K562 (cell line): ENCODE measurements around the gene RAB7A. TPM values are rescaled to one million over a fixed set of nuclear protein-coding genes. Genes with fewer than 3 reads are reported as not detected.

Experiments
- BCL6 ChIP-seq: fragments of 250-450 bp; sonication (Bioruptor Pico); IDR thresholded peaks from 2 replicates; pipeline ENCODE4 v1.4.0; 2020
- CHCHD3 ChIP-seq: fragments of 250-450 bp; sonication (Bioruptor Pico); IDR thresholded peaks from 2 replicates; pipeline ENCODE4 v2.1.2; 2022; ENCODE audit warnings: mild to moderate bottlenecking
- DDX20 ChIP-seq: fragments of 450-650 bp; IDR thresholded peaks from 2 replicates; pipeline ENCODE4 v1.6.1; 2016; ENCODE audit warnings: missing genetic modification characterization, low read depth, mild to moderate bottlenecking, missing compliant biosample characterization, moderate library complexity
- HDAC3 ChIP-seq: fragments of 450-650 bp; IDR thresholded peaks from 2 replicates; pipeline ENCODE4 v1.6.1; 2018; ENCODE audit warnings: borderline replicate concordance, mild to moderate bottlenecking, moderate library complexity; ENCODE audit not compliant: partially characterized antibody
- MBD2 ChIP-seq: sonication (generic); IDR thresholded peaks from 2 replicates; pipeline ENCODE4 v1.6.1; 2016; ENCODE audit warnings: low read depth, borderline replicate concordance
- PHB2 ChIP-seq: fragments of 450-650 bp; IDR thresholded peaks from 2 replicates; pipeline ENCODE4 v1.6.1; 2017; ENCODE audit warnings: low read depth
- SRSF9 ChIP-seq: fragments of 200-400 bp; formaldehyde crosslinking; IDR thresholded peaks from 2 replicates; pipeline ENCODE4 v1.6.1; 2017; ENCODE audit warnings: low read depth, low read length, borderline replicate concordance
- YBX1 ChIP-seq: fragments of 450-650 bp; IDR thresholded peaks from 2 replicates; pipeline ENCODE4 v1.7.1; 2016; ENCODE audit warnings: mild to moderate bottlenecking
- ZFP30 ChIP-seq: fragments of 250-450 bp; sonication (Bioruptor Pico); IDR thresholded peaks from 2 replicates; pipeline ENCODE4 v1.8.0; 2022; ENCODE audit warnings: moderate library complexity, mild to moderate bottlenecking, inconsistent platforms, borderline replicate concordance
- ZNF311 ChIP-seq: fragments of 250-450 bp; sonication (Bioruptor Pico); IDR thresholded peaks from 2 replicates; pipeline ENCODE4 v1.4.0; 2020; ENCODE audit warnings: mild to moderate bottlenecking, moderate library complexity
- ZNF41 ChIP-seq: fragments of 250-450 bp; sonication (Bioruptor Pico); conservative IDR thresholded peaks from 2 replicates; pipeline ENCODE4 v1.4.0; 2020; ENCODE audit warnings: mild to moderate bottlenecking
- ZNF778 ChIP-seq: fragments of 450-650 bp; formaldehyde crosslinking; IDR thresholded peaks from 2 replicates; pipeline ENCODE4 v1.4.0; 2020; ENCODE audit warnings: mild to moderate bottlenecking, moderate library complexity
- polyA plus RNA-seq, 8 experiments: library from polyadenylated mRNA; depleted of rRNA in 4 of 8; stranded (reverse) in 5 of 8; unstranded in 3 of 8; fragments of >200 nt; fragmentation: Nextera tagmentation in 2 of 8; fragmentation: Illumina TruSeq in 1 of 8; extraction: Ambion mirVana in 2 of 8; extraction: Trizol in 1 of 8; gene quantifications; 2 replicates each; pipeline versions ENCODE4 v1.2.1 to v1.2.3, GENCODE V29; 2011 to 2014; ENCODE audit warnings: inconsistent platforms in 1 of 8, missing spikeins in 1 of 8
- total RNA-seq, 7 experiments: library from RNA; depleted of rRNA in 6 of 7; stranded (reverse); fragments of >200 nt in 6 of 7; fragmentation: Illumina TruSeq in 2 of 7; extraction: Trizol in 2 of 7; gene quantifications; 2 replicates each; pipeline versions ENCODE4 v1.2.1 to v1.2.3, GENCODE V29; 2011 to 2021; ENCODE audit warnings: low replicate concordance in 1 of 7
- TF ChIP-seq, protein P1 (sequence below): sonication (generic); formaldehyde crosslinking; IDR thresholded peaks from 2 replicates; pipeline ENCODE4 v1.8.0; 2023; ENCODE audit warnings: missing genetic modification reagents, mild to moderate bottlenecking, borderline replicate concordance
- TF ChIP-seq, protein P2 (sequence below): sonication (generic); formaldehyde crosslinking; IDR thresholded peaks from 2 replicates; pipeline ENCODE4 v1.8.1; 2023; ENCODE audit warnings: mild to moderate bottlenecking, missing genetic modification reagents, moderate library complexity
- TF ChIP-seq, protein P3 (sequence below): fragments of 450-650 bp; IDR thresholded peaks from 2 replicates; pipeline ENCODE4 v1.6.1; 2018; ENCODE audit not compliant: partially characterized antibody
- TF ChIP-seq, protein P4 (sequence below): IDR thresholded peaks from 2 replicates; pipeline ENCODE4 v1.6.1; 2014; ENCODE audit warnings: antibody characterized with exemption

Gene RAB7A
- total and polyA plus RNA-seq, 9 of the 15 experiments (the other 6 are each of a cell fraction or from before 2014, with no cell fraction given): 30.9 to 204 (median 72.8) TPM

DNA sequence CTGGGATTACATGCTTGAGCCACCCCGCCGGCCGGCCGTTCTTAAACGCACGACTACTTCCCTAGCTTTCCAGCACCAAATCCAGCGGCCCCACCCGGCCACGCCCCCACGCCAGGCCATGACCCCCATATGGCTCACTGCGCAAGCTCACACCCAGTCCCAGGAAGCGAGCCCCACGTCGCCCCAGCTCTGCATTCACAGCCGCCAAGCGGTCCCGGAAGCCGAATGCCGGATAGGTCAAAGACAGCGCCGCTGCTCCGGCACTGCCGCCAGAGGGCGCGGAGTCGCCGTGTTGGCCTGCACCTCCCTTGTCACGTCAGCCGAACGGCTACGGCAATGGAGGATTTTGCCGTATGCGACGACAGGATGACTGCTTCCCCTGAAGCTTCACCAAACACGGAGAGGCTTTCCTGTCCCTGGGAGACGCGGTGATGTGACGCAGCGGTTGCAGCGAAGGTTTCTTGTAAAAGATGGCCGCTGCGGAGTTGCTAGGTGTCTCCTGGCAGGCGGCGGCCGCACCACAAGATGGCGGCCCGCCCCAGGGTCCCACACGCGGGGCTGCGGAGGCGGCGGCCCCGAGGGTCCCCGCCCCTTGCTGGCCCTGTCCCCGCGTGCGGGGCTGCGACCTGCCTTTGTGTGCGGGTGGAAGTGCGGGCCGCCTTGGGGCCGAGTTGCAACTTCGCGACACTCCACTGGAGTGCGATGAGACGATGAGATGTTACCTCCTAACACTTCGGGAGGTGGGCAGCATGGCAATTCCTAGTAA is 45.2 kb upstream of the RAB7A start (continued):
- TF ChIP-seq, protein P1, sequence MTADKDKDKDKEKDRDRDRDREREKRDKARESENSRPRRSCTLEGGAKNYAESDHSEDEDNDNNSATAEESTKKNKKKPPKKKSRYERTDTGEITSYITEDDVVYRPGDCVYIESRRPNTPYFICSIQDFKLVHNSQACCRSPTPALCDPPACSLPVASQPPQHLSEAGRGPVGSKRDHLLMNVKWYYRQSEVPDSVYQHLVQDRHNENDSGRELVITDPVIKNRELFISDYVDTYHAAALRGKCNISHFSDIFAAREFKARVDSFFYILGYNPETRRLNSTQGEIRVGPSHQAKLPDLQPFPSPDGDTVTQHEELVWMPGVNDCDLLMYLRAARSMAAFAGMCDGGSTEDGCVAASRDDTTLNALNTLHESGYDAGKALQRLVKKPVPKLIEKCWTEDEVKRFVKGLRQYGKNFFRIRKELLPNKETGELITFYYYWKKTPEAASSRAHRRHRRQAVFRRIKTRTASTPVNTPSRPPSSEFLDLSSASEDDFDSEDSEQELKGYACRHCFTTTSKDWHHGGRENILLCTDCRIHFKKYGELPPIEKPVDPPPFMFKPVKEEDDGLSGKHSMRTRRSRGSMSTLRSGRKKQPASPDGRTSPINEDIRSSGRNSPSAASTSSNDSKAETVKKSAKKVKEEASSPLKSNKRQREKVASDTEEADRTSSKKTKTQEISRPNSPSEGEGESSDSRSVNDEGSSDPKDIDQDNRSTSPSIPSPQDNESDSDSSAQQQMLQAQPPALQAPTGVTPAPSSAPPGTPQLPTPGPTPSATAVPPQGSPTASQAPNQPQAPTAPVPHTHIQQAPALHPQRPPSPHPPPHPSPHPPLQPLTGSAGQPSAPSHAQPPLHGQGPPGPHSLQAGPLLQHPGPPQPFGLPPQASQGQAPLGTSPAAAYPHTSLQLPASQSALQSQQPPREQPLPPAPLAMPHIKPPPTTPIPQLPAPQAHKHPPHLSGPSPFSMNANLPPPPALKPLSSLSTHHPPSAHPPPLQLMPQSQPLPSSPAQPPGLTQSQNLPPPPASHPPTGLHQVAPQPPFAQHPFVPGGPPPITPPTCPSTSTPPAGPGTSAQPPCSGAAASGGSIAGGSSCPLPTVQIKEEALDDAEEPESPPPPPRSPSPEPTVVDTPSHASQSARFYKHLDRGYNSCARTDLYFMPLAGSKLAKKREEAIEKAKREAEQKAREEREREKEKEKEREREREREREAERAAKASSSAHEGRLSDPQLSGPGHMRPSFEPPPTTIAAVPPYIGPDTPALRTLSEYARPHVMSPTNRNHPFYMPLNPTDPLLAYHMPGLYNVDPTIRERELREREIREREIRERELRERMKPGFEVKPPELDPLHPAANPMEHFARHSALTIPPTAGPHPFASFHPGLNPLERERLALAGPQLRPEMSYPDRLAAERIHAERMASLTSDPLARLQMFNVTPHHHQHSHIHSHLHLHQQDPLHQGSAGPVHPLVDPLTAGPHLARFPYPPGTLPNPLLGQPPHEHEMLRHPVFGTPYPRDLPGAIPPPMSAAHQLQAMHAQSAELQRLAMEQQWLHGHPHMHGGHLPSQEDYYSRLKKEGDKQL (CRISPR knock-in tag): no peak
- TF ChIP-seq DDX20 (no peak), MBD2 (0 out of 2 replicates have a peak, but pooled peaks have one; percentile 40), ZNF311 (CRISPR knock-in tag) (no peak), HDAC3 (no peak), SRSF9 (no peak), CHCHD3 (CRISPR knock-in tag) (no peak), PHB2 (no peak), ZNF778 (CRISPR knock-in tag) (no peak), YBX1 (no peak), ZFP30 (CRISPR knock-in tag) (no peak), BCL6 (CRISPR knock-in tag) (no peak), ZNF41 (no peak)
- TF ChIP-seq, protein P2, sequence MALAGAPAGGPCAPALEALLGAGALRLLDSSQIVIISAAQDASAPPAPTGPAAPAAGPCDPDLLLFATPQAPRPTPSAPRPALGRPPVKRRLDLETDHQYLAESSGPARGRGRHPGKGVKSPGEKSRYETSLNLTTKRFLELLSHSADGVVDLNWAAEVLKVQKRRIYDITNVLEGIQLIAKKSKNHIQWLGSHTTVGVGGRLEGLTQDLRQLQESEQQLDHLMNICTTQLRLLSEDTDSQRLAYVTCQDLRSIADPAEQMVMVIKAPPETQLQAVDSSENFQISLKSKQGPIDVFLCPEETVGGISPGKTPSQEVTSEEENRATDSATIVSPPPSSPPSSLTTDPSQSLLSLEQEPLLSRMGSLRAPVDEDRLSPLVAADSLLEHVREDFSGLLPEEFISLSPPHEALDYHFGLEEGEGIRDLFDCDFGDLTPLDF (CRISPR knock-in tag): no peak
- TF ChIP-seq, protein P3, sequence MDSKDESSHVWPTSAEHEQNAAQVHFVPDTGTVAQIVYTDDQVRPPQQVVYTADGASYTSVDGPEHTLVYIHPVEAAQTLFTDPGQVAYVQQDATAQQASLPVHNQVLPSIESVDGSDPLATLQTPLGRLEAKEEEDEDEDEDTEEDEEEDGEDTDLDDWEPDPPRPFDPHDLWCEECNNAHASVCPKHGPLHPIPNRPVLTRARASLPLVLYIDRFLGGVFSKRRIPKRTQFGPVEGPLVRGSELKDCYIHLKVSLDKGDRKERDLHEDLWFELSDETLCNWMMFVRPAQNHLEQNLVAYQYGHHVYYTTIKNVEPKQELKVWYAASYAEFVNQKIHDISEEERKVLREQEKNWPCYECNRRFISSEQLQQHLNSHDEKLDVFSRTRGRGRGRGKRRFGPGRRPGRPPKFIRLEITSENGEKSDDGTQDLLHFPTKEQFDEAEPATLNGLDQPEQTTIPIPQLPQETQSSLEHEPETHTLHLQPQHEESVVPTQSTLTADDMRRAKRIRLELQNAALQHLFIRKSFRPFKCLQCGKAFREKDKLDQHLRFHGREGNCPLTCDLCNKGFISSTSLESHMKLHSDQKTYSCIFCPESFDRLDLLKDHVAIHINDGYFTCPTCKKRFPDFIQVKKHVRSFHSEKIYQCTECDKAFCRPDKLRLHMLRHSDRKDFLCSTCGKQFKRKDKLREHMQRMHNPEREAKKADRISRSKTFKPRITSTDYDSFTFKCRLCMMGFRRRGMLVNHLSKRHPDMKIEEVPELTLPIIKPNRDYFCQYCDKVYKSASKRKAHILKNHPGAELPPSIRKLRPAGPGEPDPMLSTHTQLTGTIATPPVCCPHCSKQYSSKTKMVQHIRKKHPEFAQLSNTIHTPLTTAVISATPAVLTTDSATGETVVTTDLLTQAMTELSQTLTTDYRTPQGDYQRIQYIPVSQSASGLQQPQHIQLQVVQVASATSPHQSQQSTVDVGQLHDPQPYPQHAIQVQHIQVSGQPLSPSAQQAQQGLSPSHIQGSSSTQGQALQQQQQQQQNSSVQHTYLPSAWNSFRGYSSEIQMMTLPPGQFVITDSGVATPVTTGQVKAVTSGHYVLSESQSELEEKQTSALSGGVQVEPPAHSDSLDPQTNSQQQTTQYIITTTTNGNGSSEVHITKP: peak; percentile 70
- TF ChIP-seq, protein P4, sequence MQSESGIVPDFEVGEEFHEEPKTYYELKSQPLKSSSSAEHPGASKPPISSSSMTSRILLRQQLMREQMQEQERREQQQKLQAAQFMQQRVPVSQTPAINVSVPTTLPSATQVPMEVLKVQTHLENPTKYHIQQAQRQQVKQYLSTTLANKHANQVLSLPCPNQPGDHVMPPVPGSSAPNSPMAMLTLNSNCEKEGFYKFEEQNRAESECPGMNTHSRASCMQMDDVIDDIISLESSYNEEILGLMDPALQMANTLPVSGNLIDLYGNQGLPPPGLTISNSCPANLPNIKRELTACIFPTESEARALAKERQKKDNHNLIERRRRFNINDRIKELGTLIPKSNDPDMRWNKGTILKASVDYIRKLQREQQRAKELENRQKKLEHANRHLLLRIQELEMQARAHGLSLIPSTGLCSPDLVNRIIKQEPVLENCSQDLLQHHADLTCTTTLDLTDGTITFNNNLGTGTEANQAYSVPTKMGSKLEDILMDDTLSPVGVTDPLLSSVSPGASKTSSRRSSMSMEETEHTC: no peak
